ENCODE data around the gene PTDSS2. TPM values are rescaled to one million over a fixed set of nuclear protein-coding genes. Genes with fewer than 3 reads are reported as not detected.
A peak's percentile ranks its signal among the peaks of the same experiment; 100 is the strongest.

The PTDSS2 gene
- total RNA-seq, 1 experiment from 2014 or later: 49.5 TPM

GRCh38 chr11:403021-403760, 46.9 kb upstream of the PTDSS2 start:
- POLR2A ChIA-PET: interaction anchor here (0.9 kb wide), 1 partner anchor 9 kb away, joined by 3 read pairs; the partner anchor contains the start of gene PKP3
- Mint-ChIP-seq H3K27me3 (ENCODE audit: low read depth) (peaks cover 8% of the 10 kb centered on the region), H3K36me3 (peaks cover 7% of the 10 kb centered on the region), H3K27ac (no peak overlapping the region), H3K4me1 (no peaks in the 10 kb centered on the region), H3K9me3 (peaks cover 3% of the 10 kb centered on the region; the same call in 1 of the 2 replicates), H3K4me3 (no peak overlapping the region)
- peak; percentile 11 for DNase-seq (ENCODE audit: low spot score)
- CTCF ChIA-PET: interaction anchor here (1.0 kb wide), 1 partner anchor 13 kb away, joined by 3 read pairs; no protein-coding TSS in a partner anchor
- TF ChIP-seq GTF2I (CRISPR knock-in tag; conservative IDR thresholded peaks at IDR 0.05): no peak
- no peak for TF ChIP-seq NR3C1 (CRISPR knock-in tag; conservative IDR thresholded peaks at IDR 0.05; ENCODE audit: low read depth)
- 0 out of 2 replicates have a peak, but pooled peaks have one; percentile 8 for TF ChIP-seq PRDM15 (CRISPR knock-in tag; IDR thresholded peaks at IDR 0.05)
- no peak for TF ChIP-seq MXD4 (CRISPR knock-in tag; IDR thresholded peaks at IDR 0.05; ENCODE audit: borderline replicate concordance)
- no peak for TF ChIP-seq ZNF232 (CRISPR knock-in tag; IDR thresholded peaks at IDR 0.05)
- TF ChIP-seq USF1 (CRISPR knock-in tag; IDR thresholded peaks at IDR 0.05): no peak
- no peak for ATAC-seq

GRCh38 chr11:403761-404431, 46.2 kb upstream of the PTDSS2 start:
- no peaks in the 10 kb centered on the region for H3K4me1 Mint-ChIP-seq
- H3K27ac Mint-ChIP-seq: no peak overlapping the region
- H3K9me3 Mint-ChIP-seq: peaks cover under 1% of the 10 kb centered on the region; the same call in 1 of the 2 replicates
- peaks cover 6% of the 10 kb centered on the region for H3K27me3 Mint-ChIP-seq (ENCODE audit: low read depth)
- H3K4me3 Mint-ChIP-seq: no peak overlapping the region
- TF ChIP-seq TEAD4 (CRISPR knock-in tag; IDR thresholded peaks at IDR 0.05) (no peak), ZNF281 (CRISPR knock-in tag; IDR thresholded peaks at IDR 0.05) (no peak), KAT7 (CRISPR knock-in tag; IDR thresholded peaks at IDR 0.05; ENCODE audit: borderline replicate concordance) (no peak), SP1 (CRISPR knock-in tag; conservative IDR thresholded peaks at IDR 0.05) (no peak), USF2 (CRISPR knock-in tag; IDR thresholded peaks at IDR 0.05) (no peak)
- ATAC-seq: no peak
- POLR2A ChIA-PET: interaction anchor here (0.9 kb wide), 1 partner anchor 10 kb away, joined by 3 read pairs; the partner anchor contains the start of gene PKP3
- DNase-seq (ENCODE audit: low spot score): peak; percentile 9
- H3K36me3 Mint-ChIP-seq: peaks cover 4% of the 10 kb centered on the region
- CTCF ChIA-PET: interaction anchor here (1.0 kb wide), 1 partner anchor 14 kb away, joined by 3 read pairs; no protein-coding TSS in a partner anchor
